Panc1 (cell line): ENCODE results near the gene UAP1.

ENCODE experiments used
- CTCF ChIP-seq: fragments of 450-650 bp; IDR thresholded peaks from 2 replicates; pipeline ENCODE4 v1.5.1; 2017; ENCODE audit warnings: mild to moderate bottlenecking
- POLR2AphosphoS5 ChIP-seq: IDR thresholded peaks from 2 replicates; pipeline ENCODE4 v1.6.1; 2012; ENCODE audit warnings: mild to moderate bottlenecking, low read depth, low read length, moderate library complexity
- SIN3A ChIP-seq: IDR thresholded peaks from 2 replicates; pipeline ENCODE4 v1.6.1; 2012; ENCODE audit warnings: low read depth, mild to moderate bottlenecking, low read length, moderate library complexity, borderline replicate concordance; ENCODE audit not compliant: insufficient read depth
- TCF7L2 ChIP-seq: IDR thresholded peaks from 2 replicates; pipeline ENCODE4 v1.6.1; 2011; ENCODE audit warnings: mild to moderate bottlenecking, low read depth, low read length, inconsistent platforms

- TF ChIP-seq CTCF (no peak), SIN3A (no peak), POLR2AphosphoS5 (no peak), TCF7L2 (no peak)
Observed at GRCh38 chr1:162578936-162579335, 17.4 kb downstream of the UAP1 start.
